Small intestine (tissue), 16 donors: ENCODE measurements around the gene NUTM1. TPM values are rescaled to one million over a fixed set of nuclear protein-coding genes. Genes with fewer than 3 reads are reported as not detected.

Experiments
- DNase-seq, 2 donors: peaks; one replicate each; pipeline versions ENCODE4 v3.0.0 to v3.0.0-alpha.2; 2013
- FAIRE-seq: peaks from 2 replicates; lab custom pipeline; 2012; peaks lifted over from hg19 to GRCh38; lab: Jason Lieb, UNC
- H3K27ac ChIP-seq, 3 donors: one replicate each; pipeline ENCODE4 v1.5.1; 2013; ENCODE audit warnings: low read length in 2 of 3, mild to moderate bottlenecking in 2 of 3, control low read depth in 1 of 3, inconsistent platforms in 1 of 3, low read depth in 1 of 3, moderate library complexity in 1 of 3
- H3K27me3 ChIP-seq, 3 donors: one replicate each; pipeline ENCODE4 v1.6.1; 2013; ENCODE audit warnings: low read length in 3 of 3, inconsistent platforms in 1 of 3; ENCODE audit not compliant: control insufficient read depth in 3 of 3, insufficient read depth in 3 of 3
- H3K36me3 ChIP-seq, 3 donors: one replicate each; pipeline ENCODE4 v1.6.1; 2013; ENCODE audit warnings: low read length in 3 of 3, inconsistent platforms in 1 of 3, low read depth in 1 of 3, mild to moderate bottlenecking in 1 of 3, moderate library complexity in 1 of 3; ENCODE audit not compliant: control insufficient read depth in 3 of 3, insufficient read depth in 2 of 3
- H3K4me1 ChIP-seq, 3 donors: one replicate each; pipeline ENCODE4 v1.6.1; 2013; ENCODE audit warnings: low read length in 2 of 3, inconsistent platforms in 1 of 3, low read depth in 1 of 3, mild to moderate bottlenecking in 1 of 3, moderate library complexity in 1 of 3; ENCODE audit not compliant: control insufficient read depth in 3 of 3, insufficient read depth in 2 of 3
- H3K4me3 ChIP-seq, 3 donors: one replicate each; pipeline ENCODE4 v1.5.1; 2013; ENCODE audit warnings: low read length in 3 of 3, control low read depth in 1 of 3, inconsistent platforms in 1 of 3, low read depth in 1 of 3, mild to moderate bottlenecking in 1 of 3, moderate library complexity in 1 of 3
- H3K9me3 ChIP-seq, 2 donors: one replicate each; pipeline ENCODE4 v1.6.1; 2013; ENCODE audit warnings: low read depth in 1 of 2, low read length in 1 of 2; ENCODE audit not compliant: control insufficient read depth in 2 of 2, insufficient read depth in 1 of 2
- WGBS, 3 donors: extraction: QIAGEN DNeasy Blood & Tissue Kit; methylation state at CpG; one replicate each; pipeline ENCODE4 v1.1.7; 2013; 5-methylcytosine and 5-hydroxymethylcytosine counted together
- long read RNA-seq, 10 donors: transcript quantifications; one replicate each; lab custom pipeline, GENCODE V29; 2026
- polyA plus RNA-seq, 4 donors: library from polyadenylated mRNA; stranded (reverse) in 3 of 4; unstranded in 1 of 4; fragments of 200-250 nt in 3 of 4; fragments of 120-200 nt in 1 of 4; gene quantifications; one replicate each; pipeline versions ENCODE4 v1.2.1 to v1.2.3, GENCODE V29; 2013
- donor health status: healthy with polysubstance abuse.
- donor health status: control.
- donor health status: control.
- donor health status: Bipolar disorder and iron deficiency.
- donor health status: healthy.

Gene NUTM1
- polyA plus RNA-seq: under 1 TPM in 2 of 4 donors, not detected in 2; 0.01 to 0.18 TPM
- long read RNA-seq, donor 1: 0 reads
- long read RNA-seq, donor 2: 0 reads
- long read RNA-seq, donor 3: 0 reads
- long read RNA-seq, donor 4: 0 reads
- long read RNA-seq, donor 5: 0 reads
- long read RNA-seq, donor 6: 0 reads
- long read RNA-seq, donor 7: 0 reads
- long read RNA-seq, donor 8: 0 reads
- long read RNA-seq, donor 9: 0 reads
- long read RNA-seq, donor 10: 0 reads

GRCh38 chr15:34342737-34343575, at the start of gene NUTM1, which contains the start of gene NOP10:
TSS of gene NUTM1 (plus strand) at chr15:34343315. CDS start at chr15:34343697, 382 bp downstream.
TSS of gene NOP10 (minus strand) at chr15:34343136. CDS start at chr15:34343073, 63 bp downstream.
- WGBS, 3 donors: 1 to 2% (median 2%) methylated on average over 38 of the region's 38 CpGs
- FAIRE-seq: no peak
- H3K36me3 ChIP-seq: peaks cover 0 to 11% (median 0%) of the 10 kb centered on the region in 3 donors

GRCh38 chr15:34297059-34297458, 46.1 kb upstream of the NUTM1 start:
- H3K4me3 ChIP-seq: no peak overlapping the region
- DNase-seq (no peak), FAIRE-seq (no peak)
- H3K9me3 ChIP-seq: peaks cover 0 to 14% of the 10 kb centered on the region in 2 donors
- peaks cover 0 to 14% (median 2%) of the 10 kb centered on the region in 3 donors for H3K36me3 ChIP-seq
- H3K27me3 ChIP-seq: no peaks in the 10 kb centered on the region
- 5 to 19% (median 16%) methylated on average over 1 of the region's 1 CpG for WGBS, 3 donors
- H3K4me1 ChIP-seq: peaks cover 0 to 3% (median 0%) of the 10 kb centered on the region in 3 donors
- no peak overlapping the region for H3K27ac ChIP-seq

More at GRCh38 chr15:34342737-34343575, at the start of gene NUTM1, which contains the start of gene NOP10:
- H3K27ac ChIP-seq: peak within 1 kb of the TSS; percentile 89 to 99 (median 97)
- no peaks in the 10 kb centered on the region for H3K9me3 ChIP-seq
- peak; percentile 92 to 96 for DNase-seq
- H3K4me3 ChIP-seq: peak within 1 kb of the TSS; percentile 55 to 99 (median 61)
- no peaks in the 10 kb centered on the region for H3K27me3 ChIP-seq
- peaks cover 0 to 5% (median 5%) of the 10 kb centered on the region in 3 donors for H3K4me1 ChIP-seq

GRCh38 chr15:34301058-34301457, 42.1 kb upstream of the NUTM1 start:
- Histone ChIP-seq H3K36me3 (peaks cover 0 to 2% (median under 1%) of the 10 kb centered on the region in 3 donors), H3K27ac (no peak overlapping the region), H3K4me1 (peaks cover 0 to 3% (median 0%) of the 10 kb centered on the region in 3 donors), H3K4me3 (no peak overlapping the region), H3K9me3 (no peaks in the 10 kb centered on the region), H3K27me3 (no peaks in the 10 kb centered on the region)
- DNase-seq: no peak
- 67 to 91% (median 89%) methylated on average over 3 of the region's 3 CpGs for WGBS, 3 donors
- no peak for FAIRE-seq

GRCh38 chr15:34304613-34305012, 38.5 kb upstream of the NUTM1 start:
- peaks cover 0 to 4% (median 0%) of the 10 kb centered on the region in 3 donors for H3K36me3 ChIP-seq
- no peak for FAIRE-seq

GRCh38 chr15:34311563-34311962, 31.6 kb upstream of the NUTM1 start:
- FAIRE-seq: no peak
- 86 to 94% (median 89%) methylated on average over 1 of the region's 1 CpG for WGBS, 3 donors

More at GRCh38 chr15:34304613-34305012, 38.5 kb upstream of the NUTM1 start:
- DNase-seq: no peak
- no peaks in the 10 kb centered on the region for H3K4me1 ChIP-seq
- H3K27ac ChIP-seq: no peak overlapping the region
- H3K9me3 ChIP-seq: no peaks in the 10 kb centered on the region
- H3K4me3 ChIP-seq: no peak overlapping the region
- no peaks in the 10 kb centered on the region for H3K27me3 ChIP-seq

GRCh38 chr15:34314491-34315490, 28.3 kb upstream of the NUTM1 start:
- H3K4me1 ChIP-seq: no peaks in the 10 kb centered on the region
- no peaks in the 10 kb centered on the region for H3K9me3 ChIP-seq
- H3K36me3 ChIP-seq: peaks cover 0 to 2% (median 2%) of the 10 kb centered on the region in 3 donors
- FAIRE-seq (no peak), DNase-seq (no peak)
- no peaks in the 10 kb centered on the region for H3K27me3 ChIP-seq
- no peak overlapping the region for H3K4me3 ChIP-seq
- WGBS, 3 donors: 73 to 83% (median 78%) methylated on average over 3 of the region's 3 CpGs
- H3K27ac ChIP-seq: no peak overlapping the region

More at GRCh38 chr15:34311563-34311962, 31.6 kb upstream of the NUTM1 start:
- H3K9me3 ChIP-seq: no peaks in the 10 kb centered on the region
- H3K4me3 ChIP-seq: no peak overlapping the region
- DNase-seq: no peak
- peaks cover 2% of the 10 kb centered on the region in 3 donors for H3K36me3 ChIP-seq
- no peaks in the 10 kb centered on the region for H3K27me3 ChIP-seq
- H3K27ac ChIP-seq: no peak overlapping the region
- H3K4me1 ChIP-seq: no peaks in the 10 kb centered on the region

- peak overlapping the region; percentile 21 to 69 (median 58) for H3K4me3 ChIP-seq
- H3K9me3 ChIP-seq: no peaks in the 10 kb centered on the region
- no peak for FAIRE-seq
- WGBS, 3 donors: 2 to 5% (median 4%) methylated on average over 10 of the region's 10 CpGs
- DNase-seq: peak; percentile 89 to 94
- H3K4me1 ChIP-seq: no peaks in the 10 kb centered on the region
- peak overlapping the region; percentile 43 to 85 (median 77) for H3K27ac ChIP-seq
- H3K27me3 ChIP-seq: no peaks in the 10 kb centered on the region
- peaks cover 0 to 2% (median 0%) of the 10 kb centered on the region in 3 donors for H3K36me3 ChIP-seq
Measured at GRCh38 chr15:34318277-34319079, 24.6 kb upstream of the NUTM1 start.
